Heart left ventricle (tissue), 16 donors: ENCODE results near the gene DHX16. TPM values are rescaled to one million over a fixed set of nuclear protein-coding genes. Genes with fewer than 3 reads are reported as not detected.
A peak's percentile ranks its signal among the peaks of the same experiment; 100 is the strongest.

Experiments used
- ATAC-seq, 4 donors: fragments of 200-7000 bp; cut with Tn5 transposase; one replicate each; pipeline ENCODE4 v1.9.1; 2020 to 2022; ENCODE audit warnings: moderate library complexity in 4 of 4, mild to moderate bottlenecking in 3 of 4, moderate number of reproducible peaks in 1 of 4
- DNase-seq, 5 donors: peaks; one replicate each; pipeline ENCODE4 v3.0.0-alpha.2; 2020
- H3K27ac ChIP-seq, 12 donors: fragments of 200-600 bp; sonication (generic) in 4 of 12; one replicate each; pipeline versions ENCODE4 v1.5.0 to v1.8.0; 2016 to 2022; ENCODE audit warnings: mild to moderate bottlenecking in 2 of 12
- H3K27me3 ChIP-seq, 9 donors: fragments of 200-600 bp; sonication (generic) in 2 of 9; one replicate each; pipeline versions ENCODE4 v1.5.1 to v1.8.0; 2016 to 2022; ENCODE audit warnings: mild to moderate bottlenecking in 3 of 9
- H3K36me3 ChIP-seq, 9 donors: fragments of 200-600 bp; sonication (generic) in 2 of 9; one replicate each; pipeline versions ENCODE4 v1.5.0 to v1.8.0; 2018 to 2022; ENCODE audit warnings: mild to moderate bottlenecking in 2 of 9
- H3K4me1 ChIP-seq, 12 donors: fragments of 200-600 bp; sonication (generic) in 4 of 12; one replicate each; pipeline versions ENCODE4 v1.5.0 to v1.8.0; 2016 to 2022; ENCODE audit warnings: mild to moderate bottlenecking in 3 of 12
- H3K4me3 ChIP-seq, 12 donors: fragments of 200-600 bp; sonication (generic) in 4 of 12; one replicate each; pipeline versions ENCODE4 v1.5.0 to v1.8.0; 2017 to 2022; ENCODE audit warnings: mild to moderate bottlenecking in 9 of 12, moderate library complexity in 4 of 12
- H3K9me3 ChIP-seq, 12 donors: fragments of 200-600 bp; sonication (generic) in 4 of 12; one replicate each; pipeline versions ENCODE4 v1.5.0 to v1.8.0; 2016 to 2022; ENCODE audit warnings: mild to moderate bottlenecking in 1 of 12
- CTCF ChIP-seq, 12 donors: fragments of 200-600 bp; sonication (generic) in 4 of 12; IDR thresholded peaks; one replicate each; pipeline versions ENCODE4 v1.5.0 to v1.8.0; 2018 to 2022; ENCODE audit warnings: antibody characterized with exemption in 12 of 12, mild to moderate bottlenecking in 5 of 12
- POLR2A ChIP-seq, 2 donors: fragments of 450-650 bp; IDR thresholded peaks; one replicate each; pipeline ENCODE4 v1.6.1; 2017; ENCODE audit warnings: antibody characterized with exemption in 2 of 2, mild to moderate bottlenecking in 2 of 2, moderate library complexity in 2 of 2
- WGBS, 4 donors: extraction: QIAGEN DNeasy Blood & Tissue Kit in 2 of 4; methylation state at CpG; one replicate each; pipeline versions ENCODE4 v1.1.5 to v1.1.7; 2013 to 2018; 5-methylcytosine and 5-hydroxymethylcytosine counted together
- intact Hi-C, 10 donors: fragments of 100-400 bp; cut with DNase I; formaldehyde crosslinking; loops; one replicate each; pipeline versions ENCODE4 v1.11.1 to v1.14.2; 2022
- polyA plus RNA-seq, 2 donors: library from polyadenylated mRNA; stranded (reverse); fragments of 200-250 nt; gene quantifications; one replicate each; pipeline ENCODE4 v1.2.3, GENCODE V29; 2013
- total RNA-seq, 9 donors: library from RNA; depleted of rRNA in 2 of 9; stranded (reverse); fragments of >200 nt in 2 of 9; fragmentation: NEBNext Ultra II Directional in 3 of 9; extraction: Animal tissue kit (Norgen Biotek cat#: 25700) in 3 of 9; gene quantifications; one replicate each; pipeline versions ENCODE4 v1.1.0 to v1.2.4, GENCODE V29; 2016 to 2023
- donor health status: ischemic (EF 13 %, LVEDD 7.1; RV severe dilation, severe dysfunction).
- donor health status: healthy with polysubstance abuse.
- donor health status: DM: no; HTN: yes; CAD: no.
- donor health status: DM: no; HTN: no; CAD: no.
- donor health status: ischemic (EF 25% LVEDD 6.9; RV normal size, moderate dysfunction).
- donor health status: ischemic (EF 25% LVEDD 5.7; RV mildly dilated, moderate dysfunction).
- donor health status: healthy.
- donor health status: DM: yes; HTN: yes; CAD: no.
- donor health status: ischemic (EF 35%, LVEDD 5.7; RV mildly dilated, moderate dysfunction).
- donor health status: nonischemic (EF 11% LVEDD 7.7; RV severe dilation, severe dysfunction).
- donor health status: DM: yes; HTN: yes; CAD: no.
- donor health status: PGD.
- donor health status: ischemic (EF 29% LVEDD 5.4; RV normal size, mild dysfunction).
- donor health status: nonischemic (EF 23%, LVEDD 6.1; RV moderate dilation, normal function).

The DHX16 gene
- total and polyA plus RNA-seq, 11 donors, result 16.1 to 39.4 (median 21.0) TPM

GRCh38 chr6:30618270-30618797 lies 54.5 kb downstream of the DHX16 start:
- WGBS, 4 donors, result 5 to 9% (median 7%) methylated on average over 8 of the region's 8 CpGs
- TF ChIP-seq CTCF (IDR thresholded peaks at IDR 0.05) (no peak), POLR2A (IDR thresholded peaks at IDR 0.05) (no peak)
- peak overlapping the region; percentile 91 to 99 (median 96) for H3K27ac ChIP-seq
- no peaks in the 10 kb centered on the region for H3K27me3 ChIP-seq
- H3K9me3 ChIP-seq, result no peaks in the 10 kb centered on the region
- DNase-seq, result no peak
- peaks cover 0 to 66% (median 56%) of the 10 kb centered on the region in 9 donors for H3K36me3 ChIP-seq
- no peak for ATAC-seq
- H3K4me3 ChIP-seq, result peak overlapping the region; percentile 51 to 86 (median 73)
- peaks cover 0 to 29% (median 24%) of the 10 kb centered on the region in 12 donors for H3K4me1 ChIP-seq
- intact Hi-C loops, result loop anchor here in 4 of 10 donors (2.0 to 5.0 kb wide), 4 partner anchors 54 to 124 kb away; partner anchors contain the start of genes TUBB (in 3 of the 4), DHX16 (in 1 of the 4), FLOT1 (in 1 of the 4) and IER3 (in 1 of the 4)

- intact Hi-C loops, result loop anchor here in 8 of 10 donors (1.0 to 5.0 kb wide), 7 partner anchors 47 to 125 kb away; partner anchors contain the start of genes TUBB (in 7 of the 8), GNL1 (in 2 of the 8), PRR3 (in 2 of the 8) and ABCF1 (in 1 of the 8)
- TF ChIP-seq CTCF (IDR thresholded peaks at IDR 0.05), result no peak
- peak in 1 of 2 donors; percentile 58 for TF ChIP-seq POLR2A (IDR thresholded peaks at IDR 0.05)
- peak within 1 kb of the TSS; percentile 94 to 99 (median 97) for H3K27ac ChIP-seq
- H3K9me3 ChIP-seq, result no peaks in the 10 kb centered on the region
- H3K36me3 ChIP-seq, result peaks cover 0 to 61% (median 50%) of the 10 kb centered on the region in 9 donors
- DNase-seq (peak; percentile 98 to 99 (median 99)), ATAC-seq (peak; percentile 85 to 94 (median 92))
- H3K27me3 ChIP-seq, result no peaks in the 10 kb centered on the region
- H3K4me1 ChIP-seq, result peaks cover 0 to 35% (median 31%) of the 10 kb centered on the region in 12 donors
- WGBS, 4 donors, result 0 to 2% (median 0%) methylated on average over 34 of the region's 34 CpGs
- H3K4me3 ChIP-seq, result peak within 1 kb of the TSS; percentile 57 to 92 (median 78)
These were observed 55.1 kb downstream of the DHX16 start, which contains the start of gene MRPS18B for GRCh38 chr6:30617565-30618269. TSS of gene MRPS18B (plus strand) at chr6:30617840. CDS start at chr6:30617866, 26 bp downstream.

GRCh38 chr6:30616811-30617564 lies 55.8 kb downstream of the DHX16 start, which contains the start of gene PPP1R10:
TSS of gene PPP1R10 (minus strand) at chr6:30617243. CDS start at chr6:30609944, 7,299 bp downstream.
- TF ChIP-seq POLR2A (IDR thresholded peaks at IDR 0.05) (peak; percentile 99), CTCF (IDR thresholded peaks at IDR 0.05) (no peak)
- WGBS, 4 donors, result 0% methylated on average over 40 of the region's 40 CpGs
- Histone ChIP-seq H3K4me1 (peaks cover 0 to 42% (median 37%) of the 10 kb centered on the region in 12 donors), H3K36me3 (peaks cover 0 to 58% (median 43%) of the 10 kb centered on the region in 9 donors), H3K27me3 (no peaks in the 10 kb centered on the region), H3K4me3 (peak within 1 kb of the TSS; percentile 57 to 92 (median 78)), H3K9me3 (no peaks in the 10 kb centered on the region), H3K27ac (peak within 1 kb of the TSS; percentile 94 to 99 (median 97))
- intact Hi-C loops, result loop anchor here in 7 of 10 donors (1.0 to 5.0 kb wide), 7 partner anchors 46 to 125 kb away; partner anchors contain the start of genes TUBB (in 6 of the 7), GNL1 (in 2 of the 7), PRR3 (in 2 of the 7) and ABCF1 (in 1 of the 7)
- peak; percentile 87 to 92 (median 92) for ATAC-seq
- DNase-seq, result peak; percentile 97 to 100 (median 100)
